Psoas muscle (tissue), 8 donors: ENCODE results near the gene ZCCHC18. TPM values are rescaled to one million over a fixed set of nuclear protein-coding genes. Genes with fewer than 3 reads are reported as not detected.

Source experiments
- ATAC-seq, 4 donors: fragments of 200-7000 bp; cut with Tn5 transposase; one replicate each; pipeline ENCODE4 v1.9.1; 2020; ENCODE audit warnings: moderate library complexity in 3 of 4, mild to moderate bottlenecking in 2 of 4
- DNase-seq, 2 donors: peaks; one replicate each; pipeline ENCODE4 v3.0.0-alpha.2; 2020
- H3K27ac ChIP-seq: fragments of 200-600 bp; one replicate; pipeline ENCODE4 v1.8.0; 2022
- H3K27me3 ChIP-seq, 3 donors: fragments of 200-600 bp in 1 of 3; one replicate each; pipeline versions ENCODE4 v1.6.1 to v1.8.0; 2013 to 2022; ENCODE audit warnings: low read length in 2 of 3, mild to moderate bottlenecking in 2 of 3, moderate library complexity in 1 of 3; ENCODE audit not compliant: insufficient read depth in 3 of 3
- H3K36me3 ChIP-seq, 2 donors: fragments of 200-600 bp in 1 of 2; one replicate each; pipeline versions ENCODE4 v1.6.1 to v1.8.0; 2013 to 2022; ENCODE audit warnings: low read depth in 1 of 2, mild to moderate bottlenecking in 1 of 2, moderate library complexity in 1 of 2; ENCODE audit not compliant: insufficient read depth in 1 of 2
- H3K4me1 ChIP-seq: fragments of 200-600 bp; one replicate; pipeline ENCODE4 v1.8.0; 2022
- H3K4me3 ChIP-seq: fragments of 200-600 bp; one replicate; pipeline ENCODE4 v1.8.0; 2022; ENCODE audit warnings: mild to moderate bottlenecking
- H3K9me3 ChIP-seq: fragments of 200-600 bp; one replicate; pipeline ENCODE4 v1.8.0; 2022
- CTCF ChIP-seq: fragments of 200-600 bp; IDR thresholded peaks from one replicate; pipeline ENCODE4 v1.8.0; 2022; ENCODE audit warnings: antibody characterized with exemption
- WGBS, 3 donors: extraction: QIAGEN DNeasy Blood & Tissue Kit; methylation state at CpG; one replicate each; pipeline versions ENCODE4 v1.1.6 to v1.1.7; 2013; 5-methylcytosine and 5-hydroxymethylcytosine counted together
- intact Hi-C, 2 donors: fragments of 100-400 bp; cut with DNase I; formaldehyde crosslinking; loops; one replicate each; pipeline versions ENCODE4 v1.11.0 to v1.14.2; 2022
- polyA plus RNA-seq, 3 donors: library from polyadenylated mRNA; stranded (reverse); fragments of 200-250 nt; gene quantifications; one replicate each; pipeline ENCODE4 v1.2.3, GENCODE V29; 2013
- total RNA-seq, 4 donors: library from RNA; stranded (reverse); fragmentation: NEBNext Ultra II Directional in 2 of 4; extraction: Animal tissue kit (Norgen Biotek cat#: 25700) in 2 of 4; gene quantifications; one replicate each; pipeline versions ENCODE4 v1.2.1 to v1.2.4, GENCODE V29; 2021 to 2023
- donor health status: healthy with polysubstance abuse.
- donor health status: DM: no; HTN: no; CAD: no; lungs with moderate emphysema.
- donor health status: Bipolar disorder and iron deficiency.
- donor health status: healthy.
- donor health status: DM: yes; HTN: yes; CAD: no.
- donor health status: DM: no; HTN: no; CAD: no.
- donor health status: DM: no; HTN: no; CAD: no.
- donor health status: DM: yes; HTN: yes; CAD: no.

ZCCHC18 gene
- total and polyA plus RNA-seq, 7 donors = 0.05 to 0.13 (median 0.08) TPM; not detected in 2

GRCh38 chrX:104117759-104118158 lies 5.4 kb downstream of the ZCCHC18 start:
- H3K27ac ChIP-seq = no peak overlapping the region
- ATAC-seq = no peak
- H3K4me3 ChIP-seq = no peak overlapping the region
- TF ChIP-seq CTCF = no peak
- DNase-seq = no peak
- H3K27me3 ChIP-seq = peaks cover 0 to 32% (median 0%) of the 10 kb centered on the region in 3 donors
- no peaks in the 10 kb centered on the region for H3K36me3 ChIP-seq
- intact Hi-C loops = no loop called here
- no peaks in the 10 kb centered on the region for H3K9me3 ChIP-seq
- no peaks in the 10 kb centered on the region for H3K4me1 ChIP-seq

- TF ChIP-seq CTCF = no peak
- H3K4me3 ChIP-seq = no peak overlapping the region
- H3K36me3 ChIP-seq = no peaks in the 10 kb centered on the region
- 78 to 100% (median 89%) methylated on average over 1 of the region's 1 CpG for WGBS, 3 donors
- H3K27me3 ChIP-seq = peaks cover 0 to 26% (median 0%) of the 10 kb centered on the region in 3 donors
- H3K27ac ChIP-seq = no peak overlapping the region
- intact Hi-C loops = no loop called here
- no peaks in the 10 kb centered on the region for H3K9me3 ChIP-seq
- no peaks in the 10 kb centered on the region for H3K4me1 ChIP-seq
- ATAC-seq (no peak), DNase-seq (no peak)
Observed at GRCh38 chrX:104118765-104119164, 6.4 kb downstream of the ZCCHC18 start.

- Histone ChIP-seq H3K4me3 (no peak overlapping the region), H3K9me3 (no peaks in the 10 kb centered on the region), H3K27ac (no peak overlapping the region), H3K4me1 (no peaks in the 10 kb centered on the region), H3K27me3 (peaks cover 0 to 16% (median 0%) of the 10 kb centered on the region in 3 donors), H3K36me3 (no peaks in the 10 kb centered on the region)
- intact Hi-C loops = no loop called here
- no peak for TF ChIP-seq CTCF
- WGBS, 3 donors = 70 to 86% (median 80%) methylated on average over 5 of the region's 5 CpGs
- DNase-seq (no peak), ATAC-seq (no peak)
Observed at GRCh38 chrX:104122829-104123228, 10.5 kb downstream of the ZCCHC18 start.

- ATAC-seq = no peak
- WGBS, 3 donors = 39 to 64% (median 46%) methylated on average over 2 of the region's 2 CpGs
- H3K27me3 ChIP-seq = peaks cover 0 to 7% (median 0%) of the 10 kb centered on the region in 3 donors
- peaks cover 0 to 5% of the 10 kb centered on the region in 2 donors for H3K36me3 ChIP-seq
- H3K9me3 ChIP-seq = no peaks in the 10 kb centered on the region
- no peak for TF ChIP-seq CTCF
- H3K27ac ChIP-seq = no peak overlapping the region
- H3K4me1 ChIP-seq = no peaks in the 10 kb centered on the region
- H3K4me3 ChIP-seq = no peak overlapping the region
- DNase-seq = no peak
- intact Hi-C loops = no loop called here
Observed at GRCh38 chrX:104126856-104127255, 14.5 kb downstream of the ZCCHC18 start.

GRCh38 chrX:104130808-104131207 lies 18.5 kb downstream of the ZCCHC18 start:
- no peak for TF ChIP-seq CTCF
- no peak for DNase-seq
- H3K9me3 ChIP-seq = no peaks in the 10 kb centered on the region
- peak in 2 of 4 donors; percentile 58 to 67 for ATAC-seq
- peaks cover 0 to 12% (median 0%) of the 10 kb centered on the region in 3 donors for H3K27me3 ChIP-seq
- intact Hi-C loops = loop anchor here (5.0 to 10.0 kb wide), 2 partner anchors 284 to 286 kb away; no protein-coding TSS in a partner anchor
- WGBS, 3 donors = 51 to 81% (median 71%) methylated on average over 6 of the region's 6 CpGs
- no peaks in the 10 kb centered on the region for H3K4me1 ChIP-seq
- peaks cover 0 to 5% of the 10 kb centered on the region in 2 donors for H3K36me3 ChIP-seq
- no peak overlapping the region for H3K27ac ChIP-seq
- H3K4me3 ChIP-seq = no peak overlapping the region
